HepG2 (cell line): ENCODE data around the gene SCAPER. TPM values are rescaled to one million over a fixed set of nuclear protein-coding genes. Genes with fewer than 3 reads are reported as not detected.

ENCODE experiments used
- ATF3 ChIP-seq: sonication (generic); formaldehyde crosslinking; IDR thresholded peaks from 2 replicates; pipeline ENCODE4 v1.4.0; 2020; ENCODE audit warnings: missing genetic modification reagents
- GZF1 ChIP-seq: sonication (generic); formaldehyde crosslinking; IDR thresholded peaks from 2 replicates; pipeline ENCODE4 v1.5.1; 2020; ENCODE audit warnings: mild to moderate bottlenecking, missing genetic modification reagents
- HMG20A ChIP-seq: IDR thresholded peaks from 2 replicates; pipeline ENCODE4 v1.6.1; 2016; ENCODE audit warnings: borderline replicate concordance
- HOXA9 ChIP-seq: sonication (generic); formaldehyde crosslinking; IDR thresholded peaks from 2 replicates; pipeline ENCODE4 v1.8.1; 2022; ENCODE audit warnings: missing genetic modification reagents, mild to moderate bottlenecking, moderate library complexity, borderline replicate concordance
- KLF9 ChIP-seq: IDR thresholded peaks from 2 replicates; pipeline ENCODE4 v1.6.1; 2016; ENCODE audit warnings: low read depth
- MAFF ChIP-seq: IDR thresholded peaks from 2 replicates; pipeline ENCODE4 v1.6.1; 2011; ENCODE audit warnings: low read depth, low read length, improper control_type of control experiment
- MIXL1 ChIP-seq: IDR thresholded peaks from 2 replicates; pipeline ENCODE4 v1.6.1; 2016
- MLX ChIP-seq: IDR thresholded peaks from 2 replicates; pipeline ENCODE4 v1.6.1; 2016
- MTERF4 ChIP-seq: sonication (generic); formaldehyde crosslinking; IDR thresholded peaks from 2 replicates; pipeline ENCODE4 v1.8.0; 2023; ENCODE audit warnings: mild to moderate bottlenecking, missing genetic modification reagents
- NR2F2 ChIP-seq: IDR thresholded peaks from 2 replicates; pipeline ENCODE4 v1.6.1; 2012; ENCODE audit warnings: low read depth, inconsistent platforms, borderline replicate concordance
- NRL ChIP-seq: sonication (generic); formaldehyde crosslinking; IDR thresholded peaks from 2 replicates; pipeline ENCODE4 v1.5.0; 2020; ENCODE audit warnings: missing genetic modification reagents, mild to moderate bottlenecking, moderate library complexity, borderline replicate concordance
- REPIN1 ChIP-seq: sonication (generic); formaldehyde crosslinking; IDR thresholded peaks from 2 replicates; pipeline ENCODE4 v1.8.0; 2022; ENCODE audit warnings: missing genetic modification reagents, low read depth, mild to moderate bottlenecking, borderline replicate concordance
- SMARCE1 ChIP-seq: fragments of 450-650 bp; IDR thresholded peaks from 2 replicates; pipeline ENCODE4 v1.6.1; 2017; ENCODE audit warnings: borderline replicate concordance
- SRSF1 ChIP-seq: fragments of 200-400 bp; formaldehyde crosslinking; optimal IDR thresholded peaks from 2 replicates; pipeline ENCODE3; 2017; ENCODE audit warnings: mild to moderate bottlenecking, low read depth, low read length, moderate library complexity
- TCF7 ChIP-seq: sonication (generic); IDR thresholded peaks from 2 replicates; pipeline ENCODE4 v1.6.1; 2016; ENCODE audit warnings: antibody characterized with exemption, low read depth
- TEF ChIP-seq: sonication (generic); formaldehyde crosslinking; IDR thresholded peaks from 2 replicates; pipeline ENCODE4 v1.5.0; 2020; ENCODE audit warnings: missing genetic modification reagents
- U2AF1 ChIP-seq: fragments of 200-400 bp; formaldehyde crosslinking; optimal IDR thresholded peaks from 2 replicates; pipeline ENCODE3; 2017; ENCODE audit warnings: mild to moderate bottlenecking, low read depth, low read length
- ZBTB39 ChIP-seq: sonication (generic); formaldehyde crosslinking; IDR thresholded peaks from 2 replicates; pipeline ENCODE4 v1.5.0; 2020; ENCODE audit warnings: missing genetic modification reagents
- ZKSCAN1 ChIP-seq: fragments of 150-350 bp; IDR thresholded peaks from 2 replicates; pipeline ENCODE4 v1.6.1; 2014; ENCODE audit warnings: low read length
- ZMYM2 ChIP-seq: sonication (generic); formaldehyde crosslinking; IDR thresholded peaks from 2 replicates; pipeline ENCODE4 v1.8.0; 2022; ENCODE audit warnings: mild to moderate bottlenecking, missing genetic modification reagents
- ZNF362 ChIP-seq: sonication (generic); formaldehyde crosslinking; IDR thresholded peaks from 2 replicates; pipeline ENCODE4 v1.4.0; 2020; ENCODE audit warnings: missing genetic modification reagents, mild to moderate bottlenecking, borderline replicate concordance
- ZNF550 ChIP-seq: sonication (generic); formaldehyde crosslinking; IDR thresholded peaks from 2 replicates; pipeline ENCODE4 v1.4.0; 2020; ENCODE audit warnings: mild to moderate bottlenecking, missing genetic modification reagents, borderline replicate concordance
- ZNF615 ChIP-seq: sonication (generic); formaldehyde crosslinking; IDR thresholded peaks from 2 replicates; pipeline ENCODE4 v1.5.0; 2020; ENCODE audit warnings: mild to moderate bottlenecking, missing genetic modification reagents, borderline replicate concordance
- ZNF619 ChIP-seq: sonication (generic); formaldehyde crosslinking; IDR thresholded peaks from 2 replicates; pipeline ENCODE4 v1.4.0; 2020; ENCODE audit warnings: mild to moderate bottlenecking, missing genetic modification reagents
- ZNF672 ChIP-seq: sonication (generic); formaldehyde crosslinking; IDR thresholded peaks from 2 replicates; pipeline ENCODE4 v1.8.1; 2022; ENCODE audit warnings: missing genetic modification reagents
- ZNF749 ChIP-seq: sonication (generic); formaldehyde crosslinking; IDR thresholded peaks from 2 replicates; pipeline ENCODE4 v1.8.0; 2022; ENCODE audit warnings: mild to moderate bottlenecking, missing genetic modification reagents, moderate library complexity, borderline replicate concordance
- ZNF792 ChIP-seq: IDR thresholded peaks from 2 replicates; pipeline ENCODE4 v1.6.1; 2016
- polyA plus RNA-seq, 8 experiments: library from polyadenylated mRNA; depleted of rRNA in 3 of 8; stranded (reverse) in 7 of 8; unstranded in 1 of 8; fragments of >200 nt; fragmentation: Illumina TruSeq in 4 of 8; extraction: Trizol in 4 of 8; gene quantifications; 2 replicates each; pipeline versions ENCODE4 v1.2.1 to v1.2.3, GENCODE V29; 2011 to 2016; ENCODE audit warnings: low read depth in 4 of 8, missing spikeins in 1 of 8, mixed read lengths in 1 of 8; ENCODE audit not compliant: insufficient read depth in 1 of 8
- total RNA-seq, 5 experiments: library from RNA; depleted of rRNA; stranded (reverse); fragments of >200 nt; fragmentation: Illumina TruSeq; extraction: Trizol; gene quantifications; 2 replicates each; pipeline ENCODE4 v1.2.3, GENCODE V29; 2016; ENCODE audit warnings: low read depth in 1 of 5

The SCAPER gene
- total and polyA plus RNA-seq, 2 of the 13 experiments (the other 11 are each of a cell fraction or from before 2014, with no cell fraction given), result 4.3 to 10.5 TPM

GRCh38 chr15:76312540-76313174 is 592.5 kb downstream of the SCAPER start (continued):
- no peak for TF ChIP-seq GZF1 (CRISPR knock-in tag)
- TF ChIP-seq NR2F2, result no peak
- TF ChIP-seq MAFF, result peak; percentile 18; the same call in 1 of the 2 replicates
- no peak for TF ChIP-seq ZKSCAN1
- TF ChIP-seq ZNF615 (CRISPR knock-in tag), result no peak
- TF ChIP-seq ZNF792 (CRISPR knock-in tag), result no peak
- TF ChIP-seq ZNF619 (CRISPR knock-in tag), result no peak
- TF ChIP-seq SRSF1, result no peak
- TF ChIP-seq ZNF550, result no peak
- TF ChIP-seq ZNF672 (CRISPR knock-in tag), result no peak
- 0 out of 2 replicates have a peak, but pooled peaks have one; percentile 16 for TF ChIP-seq MLX (CRISPR knock-in tag)
- peak; percentile 98 for TF ChIP-seq ATF3
- TF ChIP-seq HMG20A (CRISPR knock-in tag), result peak; percentile 2; the same call in 1 of the 2 replicates
- no peak for TF ChIP-seq SMARCE1
- no peak for TF ChIP-seq NRL (CRISPR knock-in tag)
- TF ChIP-seq KLF9 (CRISPR knock-in tag), result no peak
- no peak for TF ChIP-seq ZMYM2 (CRISPR knock-in tag)
- no peak for TF ChIP-seq REPIN1 (CRISPR knock-in tag)
- no peak for TF ChIP-seq ZNF749 (CRISPR knock-in tag)
- peak; percentile 48; the same call in 1 of the 2 replicates for TF ChIP-seq ZNF362
- TF ChIP-seq MTERF4 (CRISPR knock-in tag), result no peak
- no peak for TF ChIP-seq TEF
- no peak for TF ChIP-seq U2AF1
- TF ChIP-seq HOXA9, result no peak
- TF ChIP-seq TCF7, result no peak
- no peak for TF ChIP-seq ZBTB39 (CRISPR knock-in tag)
- no peak; the same call in 1 of the 2 replicates for TF ChIP-seq MIXL1 (CRISPR knock-in tag)
